OCI-LY3 (cell line): ENCODE measurements around the gene MRPS23.

ENCODE experiments used
- H2AFZ ChIP-seq: fragments of 200-600, 300-600 bp; shearing (Covaris generic); 2 replicates; pipeline ENCODE4 v1.6.0; 2014; ENCODE audit warnings: antibody characterized with exemption, low read depth, low read length
- H3K27ac ChIP-seq: fragments of 200-600, 300-600 bp; sonication (generic); 2 replicates; pipeline ENCODE4 v1.5.1; 2014; ENCODE audit warnings: mild to moderate bottlenecking, low read length, moderate library complexity, mixed read lengths
- H3K27me3 ChIP-seq: fragments of 200-600, 300-600 bp; sonication (generic); 2 replicates; pipeline ENCODE4 v1.6.1; 2014; ENCODE audit warnings: low read depth, low read length, mixed read lengths
- H3K36me3 ChIP-seq: fragments of 200-600, 300-600 bp; sonication (generic); replicated peaks from 2 replicates; pipeline ENCODE3; 2014; ENCODE audit warnings: low read depth, low read length, mixed read lengths
- H3K4me1 ChIP-seq: fragments of 300-600, 200-600 bp; sonication (generic); 2 replicates; pipeline ENCODE4 v1.6.1; 2014; ENCODE audit warnings: low read length, mixed read lengths
- H3K4me2 ChIP-seq: fragments of 200-600, 300-600 bp; sonication (generic); 2 replicates; pipeline ENCODE4 v1.6.1; 2014; ENCODE audit warnings: low read length, mixed read lengths
- H3K4me3 ChIP-seq: fragments of 300-600, 200-600 bp; sonication (generic); 2 replicates; pipeline ENCODE4 v1.5.1; 2014; ENCODE audit warnings: antibody characterized with exemption, mild to moderate bottlenecking, low read length, moderate library complexity
- H3K79me2 ChIP-seq: fragments of 300-600, 200-600 bp; shearing (Covaris generic); 2 replicates; pipeline ENCODE4 v1.6.1; 2014; ENCODE audit warnings: mild to moderate bottlenecking, low read length, mixed read lengths
- H3K9ac ChIP-seq: fragments of 300-600, 200-600 bp; shearing (Covaris generic); 2 replicates; pipeline ENCODE4 v1.6.0; 2014; ENCODE audit warnings: mild to moderate bottlenecking, low read length, moderate library complexity
- H3K9me3 ChIP-seq: fragments of 200-600, 300-600 bp; shearing (Covaris generic); 2 replicates; pipeline ENCODE4 v1.6.1; 2014; ENCODE audit warnings: low read length, mixed read lengths; ENCODE audit not compliant: insufficient read depth
- H4K20me1 ChIP-seq: fragments of 200-600, 300-600 bp; sonication (generic); 2 replicates; pipeline ENCODE4 v1.6.1; 2016; ENCODE audit warnings: low read length, mixed read lengths; ENCODE audit not compliant: insufficient read depth
- EZH2phosphoT487 ChIP-seq: fragments of 200-600 bp; shearing (Covaris generic); IDR thresholded peaks from 2 replicates; pipeline ENCODE4 v1.6.1; 2018; ENCODE audit warnings: antibody characterized with exemption, mixed run types, low read depth
- TF ChIP-seq, protein P1 (sequence below): fragments of 200-600, 300-600 bp; sonication (generic); IDR thresholded peaks from 2 replicates; pipeline ENCODE4 v1.5.1; 2014; ENCODE audit warnings: antibody characterized with exemption, low read length, low read depth

The MRPS23 gene

DNA sequence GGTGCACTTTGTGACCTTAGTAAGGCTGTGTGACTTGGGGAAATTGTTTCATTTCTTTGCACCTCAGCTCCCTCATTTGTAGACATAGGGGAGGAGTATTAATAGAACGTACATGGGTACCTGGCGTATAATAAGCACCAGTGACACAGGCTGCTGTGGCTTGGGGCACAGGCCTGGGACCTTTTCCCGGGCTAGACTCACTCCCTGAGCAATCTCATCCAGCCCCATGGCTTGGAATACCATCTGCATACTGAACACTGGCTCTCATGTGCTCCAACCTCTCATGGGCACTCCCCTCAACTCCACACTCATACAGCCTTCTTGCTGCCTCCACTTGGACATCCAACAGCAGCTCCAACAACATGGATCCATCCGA is 41.0 kb upstream of the MRPS23 start:
- Histone ChIP-seq H3K4me1 (peaks cover 15% of the 10 kb centered on the region), H3K4me2 (no peak overlapping the region), H3K27me3 (peaks cover 14% of the 10 kb centered on the region; the same call in 1 of the 2 replicates), H3K27ac (no peak overlapping the region), H2AFZ (no peak overlapping the region), H3K36me3 (no peaks in the 10 kb centered on the region), H3K4me3 (no peak overlapping the region), H3K9ac (no peak overlapping the region), H4K20me1 (no peaks in the 10 kb centered on the region), H3K79me2 (no peaks in the 10 kb centered on the region), H3K9me3 (no peaks in the 10 kb centered on the region)
- TF ChIP-seq, protein P1, sequence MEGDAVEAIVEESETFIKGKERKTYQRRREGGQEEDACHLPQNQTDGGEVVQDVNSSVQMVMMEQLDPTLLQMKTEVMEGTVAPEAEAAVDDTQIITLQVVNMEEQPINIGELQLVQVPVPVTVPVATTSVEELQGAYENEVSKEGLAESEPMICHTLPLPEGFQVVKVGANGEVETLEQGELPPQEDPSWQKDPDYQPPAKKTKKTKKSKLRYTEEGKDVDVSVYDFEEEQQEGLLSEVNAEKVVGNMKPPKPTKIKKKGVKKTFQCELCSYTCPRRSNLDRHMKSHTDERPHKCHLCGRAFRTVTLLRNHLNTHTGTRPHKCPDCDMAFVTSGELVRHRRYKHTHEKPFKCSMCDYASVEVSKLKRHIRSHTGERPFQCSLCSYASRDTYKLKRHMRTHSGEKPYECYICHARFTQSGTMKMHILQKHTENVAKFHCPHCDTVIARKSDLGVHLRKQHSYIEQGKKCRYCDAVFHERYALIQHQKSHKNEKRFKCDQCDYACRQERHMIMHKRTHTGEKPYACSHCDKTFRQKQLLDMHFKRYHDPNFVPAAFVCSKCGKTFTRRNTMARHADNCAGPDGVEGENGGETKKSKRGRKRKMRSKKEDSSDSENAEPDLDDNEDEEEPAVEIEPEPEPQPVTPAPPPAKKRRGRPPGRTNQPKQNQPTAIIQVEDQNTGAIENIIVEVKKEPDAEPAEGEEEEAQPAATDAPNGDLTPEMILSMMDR: no peak
- no peak for TF ChIP-seq EZH2phosphoT487

DNA sequence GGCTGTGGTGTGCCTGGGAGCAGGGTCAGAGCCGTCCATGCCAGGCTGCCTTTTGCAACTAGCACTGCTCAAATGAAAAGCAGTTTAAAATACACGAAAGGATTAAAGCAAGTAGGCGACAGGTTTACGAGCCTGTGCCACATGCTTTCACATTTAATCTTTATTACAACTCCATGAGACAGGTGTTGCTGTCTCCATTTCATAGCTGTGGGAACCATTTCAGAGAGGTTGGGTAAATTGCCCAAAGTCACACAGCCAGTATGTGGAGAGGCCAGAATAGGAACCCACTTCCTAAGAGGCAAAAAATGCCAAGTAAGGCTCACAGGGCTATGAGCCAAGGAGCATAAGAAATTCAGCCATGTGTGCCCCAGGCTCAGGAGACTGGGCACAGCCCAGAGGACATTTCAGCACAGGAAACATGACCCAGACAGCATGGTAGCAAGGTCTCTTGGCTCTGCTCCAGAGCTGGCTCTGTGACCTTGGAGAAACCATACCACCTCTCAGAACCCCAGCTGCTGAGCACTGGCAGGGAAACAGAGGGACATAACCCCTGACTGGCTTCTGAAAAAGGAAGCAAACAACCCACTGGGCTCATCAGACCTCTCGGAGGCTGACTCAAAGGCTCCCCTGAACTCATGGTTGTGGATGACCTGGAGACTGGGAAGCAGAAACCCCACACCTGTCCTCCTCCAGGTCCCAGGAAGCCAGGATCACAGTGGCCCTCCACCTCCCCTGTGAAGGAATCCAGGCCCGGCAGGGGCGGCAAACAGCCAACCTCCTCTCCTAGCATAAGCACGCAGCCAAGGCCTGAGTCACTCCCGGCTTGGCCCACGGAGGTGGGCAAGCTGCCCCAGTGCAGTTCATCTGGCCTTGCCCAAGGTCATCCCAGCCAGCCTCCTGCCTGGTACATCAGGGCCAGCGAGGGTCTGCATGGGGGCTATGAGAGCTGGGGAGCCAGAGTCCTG is 40.3 kb upstream of the MRPS23 start:
- H3K79me2 ChIP-seq: no peaks in the 10 kb centered on the region
- no peaks in the 10 kb centered on the region for H4K20me1 ChIP-seq
- TF ChIP-seq, protein P1: no peak
- TF ChIP-seq EZH2phosphoT487: no peak
- no peak overlapping the region for H3K9ac ChIP-seq
- H2AFZ ChIP-seq: no peak overlapping the region
- H3K4me3 ChIP-seq: no peak overlapping the region
- H3K9me3 ChIP-seq: no peaks in the 10 kb centered on the region
- no peak overlapping the region for H3K4me2 ChIP-seq
- H3K4me1 ChIP-seq: peaks cover 12% of the 10 kb centered on the region
- H3K27ac ChIP-seq: no peak overlapping the region
- H3K27me3 ChIP-seq: peaks cover 11% of the 10 kb centered on the region; the same call in 1 of the 2 replicates
- no peaks in the 10 kb centered on the region for H3K36me3 ChIP-seq

DNA sequence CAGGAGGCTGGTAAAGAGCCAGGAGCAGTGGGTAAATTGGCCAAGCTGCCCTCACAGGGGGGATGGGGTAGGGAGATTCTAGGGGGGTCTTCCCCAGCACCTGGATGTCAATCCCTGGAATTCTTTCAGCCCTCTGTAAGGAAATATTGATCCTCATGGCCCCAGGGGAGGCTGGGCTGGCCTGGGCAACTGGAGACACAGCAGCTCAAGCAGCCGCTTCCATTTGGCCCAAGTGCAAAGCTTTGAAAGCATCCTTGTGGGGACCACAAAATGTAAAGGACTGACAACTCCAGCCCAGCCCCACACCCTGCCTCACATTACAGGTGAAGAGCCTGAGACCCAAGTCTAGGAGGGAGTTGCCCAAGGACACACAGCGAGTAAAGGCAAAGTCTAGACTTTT is 39.4 kb upstream of the MRPS23 start:
- Histone ChIP-seq H3K4me2 (no peak overlapping the region), H3K4me1 (peaks cover 5% of the 10 kb centered on the region; the same call in 1 of the 2 replicates), H3K79me2 (no peaks in the 10 kb centered on the region)

More for the DNA sequence above, 39.4 kb upstream of the MRPS23 start:
- no peak overlapping the region for H3K27ac ChIP-seq
- no peak overlapping the region for H3K9ac ChIP-seq
- TF ChIP-seq, protein P1: no peak
- TF ChIP-seq EZH2phosphoT487: no peak
- no peaks in the 10 kb centered on the region for H3K36me3 ChIP-seq
- no peaks in the 10 kb centered on the region for H3K9me3 ChIP-seq
- H2AFZ ChIP-seq: no peak overlapping the region
- H4K20me1 ChIP-seq: no peaks in the 10 kb centered on the region
- no peak overlapping the region for H3K4me3 ChIP-seq
- H3K27me3 ChIP-seq: peaks cover 11% of the 10 kb centered on the region; the same call in 1 of the 2 replicates
